ENCODE data around the gene ACSS1.

The ACSS1 gene

DNA sequence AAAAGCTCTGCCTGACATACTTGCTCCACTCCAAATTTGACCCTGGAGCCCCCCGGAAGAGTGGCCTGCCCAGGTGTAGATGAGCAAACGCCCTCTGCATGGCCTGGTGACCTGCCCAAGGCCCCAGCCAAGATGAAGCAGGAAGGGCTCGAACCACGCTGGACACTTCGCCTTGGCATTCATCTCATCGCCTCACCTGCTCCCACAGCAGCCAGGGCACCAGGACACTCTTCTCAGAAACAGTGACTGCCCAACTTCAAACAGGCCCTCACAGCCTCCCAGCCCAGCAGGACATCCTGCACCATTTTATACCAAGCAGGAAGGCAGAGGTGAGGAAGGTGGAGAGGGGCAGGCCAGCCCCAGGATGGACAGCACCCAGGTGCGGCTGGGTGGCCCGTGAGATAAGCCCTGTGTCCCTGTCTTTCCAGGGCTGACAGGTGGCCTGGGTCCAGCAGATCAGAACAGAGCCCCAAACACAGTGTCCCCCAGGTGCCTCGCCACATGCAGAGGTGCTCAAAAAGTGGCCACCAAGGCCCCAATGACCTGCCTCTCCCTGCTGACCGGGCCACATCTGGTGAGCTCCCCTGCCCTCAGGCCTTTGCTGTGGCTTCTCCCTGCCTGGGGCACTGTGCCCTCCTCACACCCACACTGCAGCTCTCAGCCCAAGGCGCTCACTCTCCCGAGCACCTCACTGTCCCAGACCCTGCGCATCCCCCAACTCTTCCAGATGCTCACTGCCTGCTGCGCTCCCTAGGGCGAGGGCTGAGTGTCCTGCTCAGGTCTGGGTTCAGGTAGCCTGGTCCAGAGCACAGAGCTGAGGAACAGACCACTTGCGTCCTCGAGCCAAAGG lies 7.2 kb downstream of the ACSS1 start:
- TF ChIP-seq POLR2A (IDR thresholded peaks at IDR 0.05; ENCODE audit: low read length) (no peak), GATA1 (IDR thresholded peaks at IDR 0.05; ENCODE audit: low read depth, low read length) (no peak)

DNA sequence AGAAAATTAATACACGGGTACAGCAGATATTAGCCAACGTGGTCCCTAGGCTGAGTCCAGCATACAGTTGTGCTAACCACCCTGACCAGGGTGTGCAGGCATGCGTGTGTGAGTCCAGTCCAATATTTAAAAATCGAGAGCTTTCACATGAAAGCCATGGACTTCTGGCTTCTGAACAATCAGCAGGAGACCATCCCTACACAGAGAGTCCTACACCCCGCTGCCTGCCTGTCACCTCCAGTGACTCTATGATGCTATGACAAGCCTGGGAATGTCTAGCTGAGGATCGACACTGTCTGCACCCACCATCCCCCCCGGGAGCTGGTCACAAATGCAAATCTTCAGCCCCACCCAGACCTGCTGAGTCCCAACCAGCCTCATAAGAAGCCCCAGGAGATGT lies 7.9 kb downstream of the ACSS1 start:
- TF ChIP-seq POLR2A (IDR thresholded peaks at IDR 0.05; ENCODE audit: low read length) (no peak), GATA1 (IDR thresholded peaks at IDR 0.05; ENCODE audit: low read depth, low read length) (no peak)

More for the DNA sequence above, 7.2 kb downstream of the ACSS1 start:
- no peak for DNase-seq

DNA sequence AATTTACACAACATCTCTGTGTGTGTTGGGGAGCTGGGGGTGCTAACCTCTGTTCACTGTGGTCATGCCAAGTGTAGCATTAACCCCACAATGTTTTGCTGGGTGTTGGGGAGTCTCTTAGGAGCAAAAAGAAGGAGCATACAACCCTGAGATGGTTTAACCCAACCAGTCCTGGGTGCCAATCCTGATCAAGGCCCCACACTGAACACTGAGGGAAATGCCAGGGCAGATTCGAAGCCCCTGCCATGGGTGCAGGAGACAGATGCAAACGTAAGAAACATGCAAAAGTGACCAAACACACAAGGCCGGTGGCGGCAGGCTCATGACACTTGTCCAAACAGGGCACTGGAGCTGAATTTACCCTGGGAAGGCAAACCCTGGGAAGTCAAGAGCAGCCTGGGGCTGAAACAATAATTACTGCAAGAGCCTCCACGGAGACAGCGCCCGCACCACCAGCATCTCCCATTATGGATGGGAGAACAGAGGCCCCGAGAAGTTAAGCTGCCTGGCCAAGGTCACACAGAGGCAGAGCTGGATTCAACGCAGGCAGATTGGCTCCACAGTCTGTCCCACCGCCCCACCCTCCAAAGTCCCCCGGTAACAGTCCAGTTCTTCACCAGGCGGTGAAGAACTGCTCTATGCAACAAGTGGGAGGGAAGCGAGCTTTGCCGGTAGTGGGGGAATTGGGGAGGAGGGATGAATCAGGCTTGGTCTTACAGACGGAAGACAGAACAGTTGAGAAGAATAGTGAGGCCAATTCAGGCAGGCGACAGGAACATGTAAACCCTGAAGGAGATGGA lies 8.5 kb downstream of the ACSS1 start:
- no peak for TF ChIP-seq GATA1 (IDR thresholded peaks at IDR 0.05; ENCODE audit: low read depth, low read length)
- TF ChIP-seq POLR2A (IDR thresholded peaks at IDR 0.05; ENCODE audit: low read length) = no peak
- DNase-seq = no peak

More for the DNA sequence above, 7.9 kb downstream of the ACSS1 start:
- DNase-seq = no peak

DNA sequence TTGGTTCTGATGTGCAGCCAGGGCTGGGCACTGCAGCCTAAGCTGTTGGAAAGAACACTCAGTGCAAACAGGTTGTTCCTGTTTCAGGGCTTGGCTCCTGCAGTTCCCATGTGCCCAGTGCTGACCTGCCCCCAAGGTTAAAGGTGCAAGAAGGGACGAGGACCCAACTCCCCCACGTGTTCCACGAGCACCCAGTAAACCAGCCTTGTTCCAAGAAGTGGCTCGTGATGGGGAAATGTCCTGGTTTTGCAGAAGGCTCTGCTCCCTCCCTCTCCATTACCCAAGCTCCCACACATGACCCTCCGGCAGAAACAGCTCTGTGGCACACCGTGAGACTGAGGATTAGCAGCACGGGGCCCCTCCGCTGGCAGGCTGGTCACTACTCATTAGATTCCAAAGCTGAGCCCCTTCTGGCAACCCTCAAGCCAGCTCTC lies 9.4 kb downstream of the ACSS1 start:
- TF ChIP-seq GATA1 (IDR thresholded peaks at IDR 0.05; ENCODE audit: low read depth, low read length) = no peak
- no peak for TF ChIP-seq POLR2A (IDR thresholded peaks at IDR 0.05; ENCODE audit: low read length)

DNA sequence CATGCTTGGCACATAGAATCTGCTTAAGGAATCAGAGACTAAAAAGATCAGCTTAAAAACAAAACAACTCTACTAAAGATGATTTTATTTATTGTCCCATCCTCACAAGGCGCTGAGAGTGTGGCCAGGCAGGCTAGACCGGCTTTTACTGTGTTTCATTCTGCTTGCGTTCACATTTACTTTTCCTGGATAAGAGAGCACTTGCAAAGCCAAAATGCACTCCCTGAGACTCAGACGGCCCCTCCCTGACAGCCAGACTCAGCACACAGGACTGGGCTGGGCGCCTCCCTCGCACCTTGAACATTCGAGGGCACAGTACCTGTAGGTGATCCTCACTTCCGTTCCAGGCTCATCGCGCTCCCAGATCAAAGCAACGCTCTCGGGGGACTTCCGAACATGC lies 10.2 kb downstream of the ACSS1 start:
- TF ChIP-seq GATA1 (IDR thresholded peaks at IDR 0.05; ENCODE audit: low read depth, low read length) (no peak), POLR2A (IDR thresholded peaks at IDR 0.05; ENCODE audit: low read length) (no peak)

More for the DNA sequence above, 9.4 kb downstream of the ACSS1 start:
- DNase-seq = no peak

DNA sequence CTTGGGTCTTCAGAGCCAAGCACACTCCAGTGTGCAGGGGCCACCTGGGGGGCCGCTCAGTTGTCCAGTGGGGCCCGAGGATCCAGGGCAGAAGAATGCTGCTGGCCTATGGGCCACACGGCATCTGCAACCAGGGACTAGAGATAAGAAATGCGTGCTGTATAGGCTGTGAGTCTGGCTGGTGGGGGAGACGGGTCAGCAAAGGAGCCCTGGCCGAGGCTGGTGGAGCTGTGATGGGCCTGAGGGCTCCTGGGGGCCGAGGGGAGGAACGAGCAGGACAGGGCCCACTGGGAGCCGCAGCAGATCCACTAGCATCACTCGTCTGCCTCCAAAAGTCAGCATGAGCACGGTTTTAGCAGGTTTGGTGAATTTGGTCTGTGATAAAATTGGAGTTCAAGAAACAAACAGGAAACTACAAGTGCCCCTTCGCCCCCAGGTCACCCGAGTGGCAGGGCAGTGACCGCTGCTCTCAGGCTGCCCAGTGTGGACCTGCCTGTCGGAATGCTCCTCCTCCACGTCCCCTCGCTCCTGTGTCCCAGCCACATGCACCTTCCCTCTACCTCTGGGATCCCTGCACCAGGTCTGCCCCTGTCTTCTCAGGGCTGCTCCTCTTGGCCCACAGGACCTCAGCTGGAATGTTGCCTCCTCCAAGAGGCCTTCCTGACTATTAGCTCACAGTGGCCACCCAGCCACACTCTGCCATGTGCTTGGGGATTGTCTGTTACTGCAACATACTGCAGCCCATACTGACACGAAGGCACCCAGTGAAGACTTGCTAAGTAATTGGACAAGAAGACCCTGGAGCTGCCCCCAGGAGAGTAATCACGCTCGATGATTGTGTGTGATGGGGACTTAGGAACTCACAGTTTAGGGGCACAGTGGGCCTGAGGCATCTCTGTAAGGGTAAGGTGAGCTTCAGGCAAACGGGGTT lies 10.9 kb downstream of the ACSS1 start:
- no peak for DNase-seq
- TF ChIP-seq GATA1 (IDR thresholded peaks at IDR 0.05; ENCODE audit: low read depth, low read length) = no peak
- no peak for TF ChIP-seq POLR2A (IDR thresholded peaks at IDR 0.05; ENCODE audit: low read length)

More for the DNA sequence above, 10.2 kb downstream of the ACSS1 start:
- no peak for DNase-seq

DNA sequence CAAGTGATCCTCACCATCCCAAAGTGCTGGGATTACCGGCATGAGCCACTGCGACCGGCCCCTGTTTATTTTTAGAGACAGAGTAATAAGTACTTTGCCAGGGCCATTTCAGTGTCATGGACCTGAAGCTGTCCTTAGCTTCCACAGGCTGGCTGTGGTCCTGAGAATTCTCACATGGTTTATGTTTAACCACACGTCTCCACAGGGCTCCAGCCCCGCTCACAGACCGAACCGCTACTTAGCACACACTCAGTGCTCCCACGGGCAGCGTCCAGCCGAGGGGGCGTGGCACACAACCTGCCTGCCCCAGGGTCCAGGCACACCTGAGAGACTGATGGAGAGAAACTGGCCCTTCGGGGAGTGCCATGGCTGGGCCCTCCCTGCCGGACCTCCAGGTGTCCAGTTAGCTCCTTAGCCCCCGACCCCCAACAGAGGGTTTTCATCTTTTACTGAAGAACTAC lies 11.7 kb downstream of the ACSS1 start:
- no peak for DNase-seq
- TF ChIP-seq GATA1 (IDR thresholded peaks at IDR 0.05; ENCODE audit: low read depth, low read length) (no peak), POLR2A (IDR thresholded peaks at IDR 0.05; ENCODE audit: low read length) (no peak)

DNA sequence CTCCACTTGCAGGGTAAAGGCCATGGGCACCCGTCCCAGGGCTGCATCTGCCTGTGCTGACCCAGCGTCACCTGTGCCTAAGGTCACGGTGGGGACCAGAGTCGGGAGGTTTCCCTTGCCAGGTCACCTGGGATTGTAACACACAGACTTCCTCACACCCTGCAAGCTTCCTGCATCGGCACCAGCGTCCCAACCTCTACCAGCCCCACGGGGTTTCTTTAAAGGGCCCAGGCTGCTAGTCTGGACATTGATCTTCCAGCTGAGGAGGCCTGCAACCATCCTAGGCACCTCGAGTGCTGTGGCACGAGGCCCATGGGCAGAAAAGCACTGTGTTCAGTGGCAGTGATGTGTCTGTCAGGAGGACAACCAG lies 12.6 kb downstream of the ACSS1 start:
- DNase-seq = no peak

DNA sequence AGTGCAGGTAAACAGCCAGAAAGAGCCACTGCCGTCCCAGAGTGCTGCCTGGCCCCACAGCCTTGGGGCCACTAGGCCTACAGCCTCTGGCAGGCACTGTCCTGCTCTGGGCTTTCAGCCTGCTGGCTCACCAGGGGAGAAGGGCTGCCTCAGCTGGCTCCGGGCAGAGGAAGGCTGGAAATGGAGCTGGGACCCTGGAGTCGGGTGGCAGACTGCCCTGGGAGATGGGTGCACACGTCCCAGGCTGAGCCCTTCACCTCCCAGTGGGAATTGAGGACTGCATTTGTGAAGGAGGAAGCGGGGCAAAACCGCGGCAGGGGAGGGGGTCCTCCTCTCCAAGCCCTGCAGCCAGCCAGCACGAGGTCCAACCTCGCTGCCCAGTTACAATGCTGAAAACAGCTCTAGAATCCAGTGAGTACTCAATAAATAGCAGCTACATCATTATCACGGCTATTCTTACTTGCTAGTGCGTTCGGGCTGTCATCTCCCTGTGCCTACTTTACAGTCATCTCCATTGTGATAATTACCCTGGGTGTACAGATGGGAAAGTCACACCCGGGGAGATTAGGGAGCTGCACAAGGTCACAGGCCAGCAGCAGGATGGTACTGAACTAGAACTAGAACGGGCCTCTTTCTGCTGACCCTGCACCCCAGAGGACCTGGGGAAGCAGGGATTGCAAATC lies 13.1 kb downstream of the ACSS1 start:
- no peak for TF ChIP-seq POLR2A (IDR thresholded peaks at IDR 0.05; ENCODE audit: low read length)
- no peak for TF ChIP-seq GATA1 (IDR thresholded peaks at IDR 0.05; ENCODE audit: low read depth, low read length)
- DNase-seq = peak; percentile 43 to 73

More for the DNA sequence above, 12.6 kb downstream of the ACSS1 start:
- TF ChIP-seq POLR2A (IDR thresholded peaks at IDR 0.05; ENCODE audit: low read length) = no peak
- TF ChIP-seq GATA1 (IDR thresholded peaks at IDR 0.05; ENCODE audit: low read depth, low read length) = no peak

DNA sequence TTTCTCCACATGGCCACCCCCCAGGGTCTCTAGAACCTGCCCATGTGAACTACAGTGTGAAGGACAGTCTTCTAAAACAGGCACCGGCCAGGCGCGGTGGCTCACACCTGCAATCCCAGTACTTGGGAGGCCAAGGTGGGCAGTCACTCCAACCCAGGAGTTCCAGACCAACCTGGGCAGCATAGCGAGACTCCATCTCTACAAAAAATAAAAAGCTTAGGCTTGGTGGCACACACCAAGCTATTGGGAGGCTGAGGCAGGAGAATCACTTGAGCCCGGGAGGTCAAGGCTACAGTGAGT lies 13.7 kb downstream of the ACSS1 start:
- DNase-seq = no peak
- TF ChIP-seq POLR2A (IDR thresholded peaks at IDR 0.05; ENCODE audit: low read length) (no peak), GATA1 (IDR thresholded peaks at IDR 0.05; ENCODE audit: low read depth, low read length) (no peak)

DNA sequence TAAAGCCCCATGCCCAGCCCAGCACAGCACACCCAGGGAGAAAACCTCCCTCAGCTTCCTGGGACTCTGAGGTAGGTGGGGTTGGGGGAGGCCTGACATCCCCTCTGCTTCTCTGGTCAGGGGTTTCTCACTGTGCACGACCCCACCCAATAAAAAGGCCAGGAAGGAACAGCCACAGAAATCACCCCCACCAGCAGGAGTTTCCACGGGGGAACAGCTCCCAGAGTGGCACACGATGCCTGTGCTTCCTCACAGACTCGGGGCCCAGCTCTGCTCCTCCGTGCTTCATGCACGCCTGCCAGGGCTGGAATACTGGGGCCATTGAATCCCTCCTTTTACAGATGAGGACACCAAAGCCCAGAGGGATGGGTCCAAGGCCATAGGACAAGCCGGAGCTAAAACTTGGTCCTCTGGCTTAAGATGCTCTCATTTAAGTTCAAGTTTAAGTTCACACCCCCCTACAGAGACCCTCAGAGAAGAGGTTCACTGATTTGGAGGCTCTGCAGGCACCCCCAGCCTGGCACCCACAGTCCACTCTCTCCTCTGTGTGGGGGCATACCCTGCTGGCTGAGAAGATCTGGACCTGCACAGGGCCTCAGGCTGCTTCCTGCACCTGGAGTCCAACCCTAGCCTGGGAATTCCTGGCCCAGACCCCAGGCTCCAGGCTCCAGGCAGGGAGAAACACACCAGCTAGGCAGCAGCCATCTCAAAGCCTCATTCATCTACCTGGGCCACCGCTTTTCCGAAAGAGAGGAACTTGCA lies 14.3 kb downstream of the ACSS1 start:
- no peak for TF ChIP-seq POLR2A (IDR thresholded peaks at IDR 0.05; ENCODE audit: low read length)
- TF ChIP-seq GATA1 (IDR thresholded peaks at IDR 0.05; ENCODE audit: low read depth, low read length) = no peak
- DNase-seq = no peak

All from erythroblast (primary cell).